PFSK-1 (cell line): ENCODE results near the gene USP9Y.

ENCODE experiments used
- FOXP2 ChIP-seq: optimal IDR thresholded peaks from 2 replicates; pipeline ENCODE3; 2011; ENCODE audit warnings: borderline replicate concordance, control low read depth, inconsistent platforms; ENCODE audit not compliant: insufficient read depth; ENCODE audit errors: extremely low read length, extremely low read depth
- POLR2AphosphoS5 ChIP-seq: IDR thresholded peaks from 2 replicates; pipeline ENCODE4 v1.6.1; 2012; ENCODE audit warnings: low read depth, mild to moderate bottlenecking, control low read depth, low read length, moderate library complexity
- SIN3A ChIP-seq: IDR thresholded peaks from 2 replicates; pipeline ENCODE4 v1.6.1; 2012; ENCODE audit warnings: mild to moderate bottlenecking, low read length, moderate library complexity, borderline replicate concordance; ENCODE audit not compliant: insufficient read depth
- TAF1 ChIP-seq: IDR thresholded peaks from 2 replicates; pipeline ENCODE4 v1.6.1; 2012; ENCODE audit warnings: low read length, control low read depth, borderline replicate concordance; ENCODE audit not compliant: insufficient read depth
- TF ChIP-seq, protein P1 (sequence below), 2 experiments: IDR thresholded peaks; 2 replicates each; pipeline versions ENCODE4 v1.6.1 to v1.8.0; 2011 to 2012; ENCODE audit warnings: low read depth in 2 of 2, low read length in 2 of 2, control low read depth in 1 of 2, inconsistent platforms in 1 of 2, mild to moderate bottlenecking in 1 of 2, moderate library complexity in 1 of 2; ENCODE audit not compliant: insufficient read depth in 1 of 2

Gene USP9Y

DNA sequence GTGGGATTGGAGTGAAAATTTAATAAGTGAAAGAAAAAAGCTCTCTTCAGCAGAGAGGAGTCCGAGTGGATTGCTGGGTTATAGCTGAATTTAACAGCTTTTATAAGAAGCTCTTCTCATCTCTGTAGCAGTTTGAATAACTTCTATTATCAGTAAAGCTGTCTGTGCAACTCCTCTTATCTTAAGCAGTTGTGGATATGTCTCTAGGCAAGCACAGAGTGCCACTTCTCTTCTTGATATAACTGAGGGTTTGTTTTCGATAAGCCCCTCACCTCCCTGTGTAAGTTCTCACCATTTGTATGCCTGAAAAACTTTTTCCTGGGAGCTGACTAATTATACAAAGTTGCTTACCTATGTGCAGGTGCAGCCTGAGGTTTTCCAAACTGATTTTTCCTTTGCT lies 43.1 kb downstream of the USP9Y start:
- no peak for TF ChIP-seq SIN3A
- no peak for TF ChIP-seq TAF1
- no peak for TF ChIP-seq FOXP2
- TF ChIP-seq, protein P1, sequence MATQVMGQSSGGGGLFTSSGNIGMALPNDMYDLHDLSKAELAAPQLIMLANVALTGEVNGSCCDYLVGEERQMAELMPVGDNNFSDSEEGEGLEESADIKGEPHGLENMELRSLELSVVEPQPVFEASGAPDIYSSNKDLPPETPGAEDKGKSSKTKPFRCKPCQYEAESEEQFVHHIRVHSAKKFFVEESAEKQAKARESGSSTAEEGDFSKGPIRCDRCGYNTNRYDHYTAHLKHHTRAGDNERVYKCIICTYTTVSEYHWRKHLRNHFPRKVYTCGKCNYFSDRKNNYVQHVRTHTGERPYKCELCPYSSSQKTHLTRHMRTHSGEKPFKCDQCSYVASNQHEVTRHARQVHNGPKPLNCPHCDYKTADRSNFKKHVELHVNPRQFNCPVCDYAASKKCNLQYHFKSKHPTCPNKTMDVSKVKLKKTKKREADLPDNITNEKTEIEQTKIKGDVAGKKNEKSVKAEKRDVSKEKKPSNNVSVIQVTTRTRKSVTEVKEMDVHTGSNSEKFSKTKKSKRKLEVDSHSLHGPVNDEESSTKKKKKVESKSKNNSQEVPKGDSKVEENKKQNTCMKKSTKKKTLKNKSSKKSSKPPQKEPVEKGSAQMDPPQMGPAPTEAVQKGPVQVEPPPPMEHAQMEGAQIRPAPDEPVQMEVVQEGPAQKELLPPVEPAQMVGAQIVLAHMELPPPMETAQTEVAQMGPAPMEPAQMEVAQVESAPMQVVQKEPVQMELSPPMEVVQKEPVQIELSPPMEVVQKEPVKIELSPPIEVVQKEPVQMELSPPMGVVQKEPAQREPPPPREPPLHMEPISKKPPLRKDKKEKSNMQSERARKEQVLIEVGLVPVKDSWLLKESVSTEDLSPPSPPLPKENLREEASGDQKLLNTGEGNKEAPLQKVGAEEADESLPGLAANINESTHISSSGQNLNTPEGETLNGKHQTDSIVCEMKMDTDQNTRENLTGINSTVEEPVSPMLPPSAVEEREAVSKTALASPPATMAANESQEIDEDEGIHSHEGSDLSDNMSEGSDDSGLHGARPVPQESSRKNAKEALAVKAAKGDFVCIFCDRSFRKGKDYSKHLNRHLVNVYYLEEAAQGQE (IDR thresholded peaks at IDR 0.05; ENCODE audit: insufficient read depth in 1 of 2, low read depth in 2 of 2, low read length in 2 of 2): no peak
- TF ChIP-seq POLR2AphosphoS5: no peak

DNA sequence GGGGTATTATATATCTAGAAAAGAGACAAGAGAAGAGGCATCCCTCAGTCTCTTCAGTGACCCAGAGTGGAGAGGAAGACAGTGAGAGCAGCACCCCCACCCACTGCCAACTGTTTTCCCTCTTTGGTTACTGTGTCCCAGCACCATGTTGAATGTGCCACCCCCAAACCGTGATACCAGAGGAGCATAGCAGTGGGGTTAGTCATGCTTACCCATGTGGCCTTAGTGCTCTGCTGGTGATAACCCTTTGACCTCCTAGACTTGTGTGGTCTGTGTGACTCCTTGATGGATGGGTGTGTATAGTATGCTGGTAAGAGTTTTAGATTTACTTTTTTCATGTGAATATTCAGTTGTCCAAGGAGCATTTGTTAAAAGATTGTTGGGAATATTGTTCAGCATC lies 48.3 kb downstream of the USP9Y start:
- TF ChIP-seq SIN3A (no peak), TAF1 (no peak)

DNA sequence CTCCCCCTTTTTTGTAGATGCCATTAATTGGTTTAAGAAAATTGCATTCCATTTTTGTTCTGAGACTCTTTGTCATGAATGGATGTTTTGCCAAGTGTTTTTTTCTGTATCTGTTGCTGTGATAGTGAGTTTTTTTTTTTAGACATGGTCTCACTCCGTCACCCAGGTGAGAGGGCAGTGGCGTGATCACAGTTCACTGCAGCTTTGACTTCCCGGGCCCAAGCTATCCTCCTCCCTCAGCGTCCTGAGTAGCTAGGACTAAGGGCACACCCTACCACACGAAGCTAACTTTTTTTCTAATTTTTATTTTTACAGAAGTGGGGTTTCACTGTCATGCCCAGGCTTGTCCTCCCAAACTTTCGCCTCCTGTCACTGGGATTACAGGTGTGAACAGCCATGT lies 51.8 kb downstream of the USP9Y start:
- TF ChIP-seq FOXP2 (no peak), SIN3A (no peak), TAF1 (no peak), POLR2AphosphoS5 (no peak)
- TF ChIP-seq, protein P1 (IDR thresholded peaks at IDR 0.05; ENCODE audit: insufficient read depth in 1 of 2, low read depth in 2 of 2, low read length in 2 of 2): no peak

DNA sequence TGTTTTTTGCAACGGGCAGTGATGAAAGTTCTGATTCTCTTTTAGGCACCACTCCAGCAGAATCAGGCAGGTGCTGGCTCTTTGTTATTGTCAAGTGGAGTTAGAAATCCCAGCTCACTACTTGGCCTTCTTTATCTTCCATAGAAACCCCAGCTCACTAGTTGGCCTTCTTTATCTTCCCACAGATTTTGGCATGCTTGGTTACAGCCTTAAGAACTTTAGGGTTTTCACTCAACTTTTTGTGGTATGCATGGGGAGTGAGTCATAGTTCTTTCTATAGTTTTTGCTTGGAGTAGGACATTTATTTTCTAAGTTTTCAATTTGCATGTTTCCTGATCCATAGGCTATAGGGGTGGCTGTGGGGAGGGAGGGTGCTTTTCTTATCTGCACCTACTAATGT lies 55.0 kb downstream of the USP9Y start:
- TF ChIP-seq FOXP2 (no peak), POLR2AphosphoS5 (no peak), SIN3A (no peak)
- TF ChIP-seq, protein P1 (IDR thresholded peaks at IDR 0.05; ENCODE audit: insufficient read depth in 1 of 2, low read depth in 2 of 2, low read length in 2 of 2): no peak

DNA sequence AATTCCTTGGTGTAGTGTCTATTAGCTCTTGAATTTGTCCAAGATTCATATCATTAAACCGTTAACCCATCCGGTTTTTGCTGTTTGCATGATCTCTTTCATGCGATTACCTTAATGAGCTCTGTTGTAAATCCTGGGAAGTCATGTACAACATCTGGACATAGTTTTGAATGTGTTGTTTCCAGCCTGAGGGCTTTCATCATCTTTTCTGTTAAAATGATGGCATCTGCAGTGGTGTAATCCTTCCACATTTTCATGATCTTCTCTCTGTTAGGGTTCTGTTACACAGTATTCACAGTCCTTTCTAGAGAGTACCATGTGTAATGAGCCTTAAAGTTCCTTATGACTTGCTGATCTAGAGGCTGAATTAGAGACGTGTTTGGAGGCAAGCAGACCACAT lies 64.9 kb downstream of the USP9Y start:
- TF ChIP-seq, protein P1 (IDR thresholded peaks at IDR 0.05; ENCODE audit: insufficient read depth in 1 of 2, low read depth in 2 of 2, low read length in 2 of 2): no peak
- TF ChIP-seq TAF1 (no peak), SIN3A (no peak), FOXP2 (no peak), POLR2AphosphoS5 (no peak)
